ENCODE results near the gene CER1.
A peak's percentile ranks its signal among the peaks of the same experiment; 100 is the strongest.
"Not testable (repeated sequence)": the region's sequence is repeated elsewhere in the genome, so short reads cannot be mapped to it uniquely, and the experiment has no call there.

The CER1 gene

DNA sequence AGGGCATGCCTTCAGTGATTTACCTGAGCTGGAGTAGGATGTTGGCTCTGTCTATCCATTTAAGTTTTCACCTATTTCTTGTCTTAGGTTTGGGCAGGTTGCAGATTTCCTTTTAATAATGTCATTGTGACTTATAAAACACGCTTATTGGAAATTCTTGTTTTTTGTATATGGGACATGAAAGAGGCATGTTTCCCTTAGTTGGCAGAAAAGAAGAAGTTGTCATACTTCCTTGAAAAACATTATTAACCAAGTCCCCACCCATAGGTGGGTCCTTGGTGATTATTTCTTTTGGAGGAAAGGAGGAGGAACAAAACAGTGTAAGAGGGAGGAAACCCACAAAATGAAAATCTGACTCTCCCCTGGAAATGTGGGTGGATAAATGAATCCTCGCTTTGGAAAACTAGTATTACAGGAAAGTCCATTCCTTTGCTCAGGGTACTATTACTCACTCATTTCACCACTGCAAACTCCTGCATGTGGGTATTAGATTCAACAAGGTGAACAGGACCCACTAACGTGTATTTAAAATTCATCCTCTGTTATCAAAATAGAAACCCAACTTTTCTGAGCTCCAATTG, 9.3 kb downstream of the CER1 start:
- no peak for DNase-seq

DNA sequence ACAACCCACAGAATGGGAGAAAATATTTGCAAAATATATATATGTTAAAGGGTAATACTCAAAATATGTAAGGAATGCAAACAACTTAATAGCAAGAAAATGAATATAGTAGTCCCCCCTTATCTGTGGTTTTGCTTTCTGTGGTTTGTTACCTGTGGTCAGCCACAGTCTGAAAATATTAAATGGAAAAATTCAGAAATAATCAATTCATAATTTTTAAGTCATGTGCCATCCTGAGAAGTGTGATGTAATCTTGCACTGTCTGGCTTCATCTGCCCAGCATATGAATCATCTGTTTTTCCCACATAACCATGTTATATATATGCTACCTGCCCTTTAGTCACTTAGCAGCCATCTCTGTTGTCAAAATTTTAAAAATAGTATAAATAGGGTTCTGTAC, 11.7 kb downstream of the CER1 start:
- no peak for DNase-seq

DNA sequence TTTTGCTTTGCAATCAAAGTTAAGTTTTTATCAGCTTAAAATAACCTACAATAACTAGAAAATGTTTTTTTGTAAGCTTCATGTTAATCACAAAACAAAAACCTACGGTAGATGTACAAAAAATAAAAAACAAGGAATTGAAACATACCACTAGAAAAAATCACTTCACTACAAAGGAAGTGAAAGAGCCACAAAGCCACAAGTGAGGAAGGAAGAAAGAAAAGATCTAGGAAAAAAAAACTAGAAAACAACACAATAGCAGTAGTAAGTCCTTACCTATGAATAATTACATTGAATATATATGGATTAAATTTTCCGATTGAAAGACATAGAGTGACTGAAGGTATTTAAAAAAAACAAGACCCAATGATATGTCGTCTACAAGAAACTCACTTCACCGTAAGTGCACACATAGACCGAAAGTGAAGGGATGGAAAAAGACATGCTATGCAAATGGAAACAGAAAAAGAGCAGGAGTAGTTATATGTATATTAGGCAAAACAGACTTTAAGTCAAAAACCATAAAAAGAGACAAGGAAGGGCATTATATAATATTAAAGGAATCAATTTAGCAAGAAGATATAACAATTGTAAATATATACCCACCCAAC, 15.9 kb downstream of the CER1 start:
- no peak for DNase-seq

DNA sequence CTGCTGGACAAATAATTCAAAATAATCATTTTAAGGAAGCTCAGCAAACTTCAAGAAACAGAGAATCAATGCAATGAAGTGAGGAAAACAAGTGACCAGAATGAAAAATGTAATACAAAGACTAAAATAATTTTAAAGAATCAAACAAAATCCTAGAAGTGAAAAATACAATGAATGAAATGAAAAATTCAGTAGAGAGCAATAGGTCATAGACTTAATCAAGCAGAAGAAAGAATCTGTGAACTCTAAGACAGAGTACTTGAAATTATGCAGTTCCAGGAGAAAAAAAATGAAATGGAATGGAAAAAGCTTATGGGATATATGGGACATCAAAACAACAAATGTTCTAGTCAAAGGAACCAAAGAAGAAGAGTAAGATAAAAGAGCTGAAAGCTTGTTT, 17.5 kb downstream of the CER1 start:
- DNase-seq: no peak

DNA sequence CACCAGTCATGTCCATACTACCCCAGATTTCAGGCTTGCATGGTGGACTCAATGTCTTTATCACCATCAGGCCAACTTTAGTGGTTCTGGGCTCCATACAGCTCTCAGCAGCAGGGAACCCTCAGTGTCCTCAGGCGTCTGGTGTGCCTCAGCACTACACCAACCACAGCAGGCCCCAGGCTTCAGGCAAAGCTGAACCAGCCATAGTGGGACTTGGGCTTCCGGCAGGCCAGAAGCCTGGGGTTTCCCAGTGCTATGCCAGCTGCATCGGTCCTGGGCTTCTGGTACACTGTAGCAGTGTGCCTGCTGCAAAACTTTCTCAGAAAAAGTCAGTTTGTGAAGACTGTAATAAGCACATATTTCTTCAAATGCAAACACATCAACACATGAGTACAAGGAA, 18.3 kb downstream of the CER1 start:
- DNase-seq: no peak

DNA sequence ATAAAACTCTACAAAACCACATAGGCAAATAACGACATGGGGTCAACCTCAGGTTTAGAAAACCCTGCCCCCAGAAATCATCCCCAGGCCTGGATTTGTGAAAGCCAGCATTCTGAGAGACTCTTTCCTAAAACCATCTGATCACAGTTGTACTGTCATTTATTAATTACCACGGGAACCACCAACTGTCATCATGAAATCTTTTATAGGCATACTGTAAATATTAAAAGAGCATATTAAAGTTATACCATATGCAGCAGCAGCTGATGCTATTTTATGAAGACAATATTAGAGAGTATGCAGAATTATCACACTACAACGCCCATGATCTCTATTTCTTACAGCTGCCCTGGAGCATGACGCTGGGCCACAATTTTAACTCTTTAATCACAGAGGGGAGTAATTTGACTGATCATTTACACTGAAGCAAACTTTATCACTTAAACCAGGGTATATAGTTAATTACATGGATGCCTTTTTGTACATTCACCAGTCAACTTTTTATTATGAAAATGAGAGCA, 20.3 kb downstream of the CER1 start:
- no peak for DNase-seq

DNA sequence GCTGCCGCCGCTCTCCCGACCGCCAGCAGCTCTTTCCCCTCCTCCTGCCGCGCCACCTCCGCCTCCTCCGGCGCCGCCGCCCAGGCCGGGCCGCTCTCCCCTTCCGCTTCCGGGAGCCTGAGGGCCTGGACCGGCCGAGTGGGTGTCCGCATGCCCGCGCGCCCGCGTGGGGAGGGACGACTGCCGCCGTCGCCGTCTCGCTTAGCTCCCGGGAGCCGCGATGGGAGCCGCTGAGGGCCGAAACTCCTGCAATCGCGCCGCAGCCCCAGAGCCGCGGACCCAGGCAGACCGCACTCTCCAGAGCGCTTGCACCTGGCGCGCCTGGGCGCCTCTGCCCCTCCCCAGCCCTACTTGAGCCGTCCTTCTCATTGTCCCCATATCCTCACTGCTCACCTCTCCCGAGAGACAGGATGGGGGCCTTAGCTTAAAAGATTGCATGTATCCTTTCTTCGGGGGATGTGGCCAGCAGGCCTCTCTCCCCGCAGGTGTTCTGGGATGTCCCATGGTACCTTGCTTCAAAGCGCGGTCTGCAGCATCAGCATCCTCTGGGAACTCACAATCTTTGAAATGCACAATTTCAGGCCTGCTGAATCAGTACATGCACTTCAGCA, 29.2 kb downstream of the CER1 start, which contains the start of gene ZDHHC21:
Gene ZDHHC21, minus strand, starts transcription at position 182 of the 611 bp plus-strand sequence. CDS start 19,092 bp downstream, outside the sequence.
- DNase-seq: peak; percentile 27

DNA sequence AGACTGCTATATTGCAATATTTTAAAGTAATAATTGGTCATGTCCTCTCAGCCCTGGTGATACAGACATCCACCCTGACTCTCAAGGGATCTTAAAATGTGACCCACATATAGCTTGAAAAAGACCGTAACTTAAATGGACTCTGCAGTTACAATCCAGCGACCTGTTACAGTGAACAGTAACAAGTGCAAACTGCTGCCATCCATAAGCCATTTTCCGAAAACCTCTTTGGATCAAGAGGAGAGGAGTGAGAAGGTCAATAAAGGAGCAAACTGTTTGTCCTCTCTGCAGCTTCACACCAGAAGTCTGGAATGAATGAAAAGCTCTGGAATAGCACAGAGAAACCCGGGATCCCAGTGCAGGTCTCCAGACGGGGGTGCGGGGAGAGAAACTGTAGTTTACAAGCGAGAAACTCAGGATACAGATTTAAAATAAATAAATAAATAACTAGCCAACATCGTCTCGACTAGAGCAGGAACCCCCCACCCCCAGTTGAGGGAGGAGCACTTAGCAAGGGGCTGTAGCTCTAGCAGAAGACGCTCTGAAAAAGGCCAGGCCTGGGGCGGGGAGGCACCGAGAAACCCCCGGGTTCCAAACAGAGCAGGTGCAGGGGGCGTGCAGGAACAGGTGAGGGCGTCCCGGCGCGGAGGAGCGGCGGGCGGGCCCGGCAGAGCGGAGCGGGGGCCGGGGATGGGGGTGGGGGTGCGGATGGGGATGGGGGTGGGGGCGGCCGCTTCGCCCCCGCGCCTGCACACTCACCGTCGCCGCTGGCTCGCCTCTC, 29.9 kb downstream of the CER1 start:
- DNase-seq: no peak

DNA sequence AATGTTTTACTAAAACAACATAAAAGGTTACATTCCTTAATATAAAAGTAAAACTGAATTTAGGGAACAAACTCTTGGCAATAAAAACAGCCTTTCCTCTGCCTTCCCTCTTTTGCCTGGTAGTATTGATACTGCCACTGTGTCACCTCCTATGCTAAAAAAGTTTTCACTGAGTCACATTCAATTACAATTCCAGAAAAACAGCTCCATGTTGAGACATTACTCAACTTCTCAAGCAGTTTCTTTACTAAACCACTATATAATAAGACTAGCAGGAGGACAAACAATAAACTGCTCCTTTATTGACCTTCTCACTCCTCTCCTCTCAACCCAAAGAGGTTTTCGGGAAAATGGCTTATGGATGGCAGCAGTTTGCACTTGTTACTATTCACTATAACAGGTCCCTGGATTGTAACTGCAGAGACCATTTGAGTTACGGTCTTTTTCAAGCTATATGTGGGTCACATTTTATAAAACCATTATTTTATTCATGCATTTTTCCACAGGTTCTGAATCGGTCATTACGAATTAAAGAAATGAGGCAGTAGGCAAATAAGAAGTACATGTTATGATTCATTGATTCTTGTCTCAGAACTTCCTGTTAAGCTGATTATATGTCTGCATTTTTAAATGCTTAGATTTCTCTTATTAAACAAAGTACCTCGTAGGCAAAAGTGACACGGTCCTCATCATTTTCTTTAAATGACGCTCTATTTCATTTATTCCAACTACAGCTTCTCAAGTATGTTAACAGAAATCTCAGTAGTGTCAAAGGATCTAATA, 31.4 kb downstream of the CER1 start:
- DNase-seq: no peak

DNA sequence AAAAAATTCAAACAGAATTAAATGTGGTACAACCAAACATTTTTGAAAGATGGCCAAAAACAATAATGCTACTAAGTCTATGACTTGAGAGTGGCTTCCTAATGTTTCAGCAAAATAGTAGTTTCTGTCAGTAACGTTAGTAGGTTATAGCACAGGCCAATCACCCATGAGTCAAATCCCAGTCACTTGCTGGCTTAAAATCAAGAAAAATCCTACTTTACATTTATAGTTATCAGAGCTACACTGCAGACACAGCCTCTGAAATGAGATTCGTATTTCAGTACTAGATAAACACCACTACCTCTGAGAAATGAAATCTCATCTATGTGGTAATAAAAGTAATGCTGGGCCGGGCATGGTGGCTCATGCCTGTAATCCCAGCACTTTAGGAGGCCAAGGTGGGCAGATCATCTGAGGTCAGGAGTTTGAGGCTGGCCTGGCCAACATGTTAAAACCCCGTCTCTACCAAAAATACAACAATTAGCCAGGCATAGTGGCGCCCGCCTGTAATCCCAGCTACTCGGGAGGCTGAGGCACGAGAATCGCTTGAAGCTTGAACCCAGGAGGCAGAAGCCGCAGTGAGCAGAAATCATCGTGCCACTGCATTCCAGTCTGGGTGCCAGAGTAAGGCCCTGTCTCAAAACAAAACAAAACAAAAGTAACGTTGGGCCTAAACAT, 35.4 kb downstream of the CER1 start:
- DNase-seq: no peak

DNA sequence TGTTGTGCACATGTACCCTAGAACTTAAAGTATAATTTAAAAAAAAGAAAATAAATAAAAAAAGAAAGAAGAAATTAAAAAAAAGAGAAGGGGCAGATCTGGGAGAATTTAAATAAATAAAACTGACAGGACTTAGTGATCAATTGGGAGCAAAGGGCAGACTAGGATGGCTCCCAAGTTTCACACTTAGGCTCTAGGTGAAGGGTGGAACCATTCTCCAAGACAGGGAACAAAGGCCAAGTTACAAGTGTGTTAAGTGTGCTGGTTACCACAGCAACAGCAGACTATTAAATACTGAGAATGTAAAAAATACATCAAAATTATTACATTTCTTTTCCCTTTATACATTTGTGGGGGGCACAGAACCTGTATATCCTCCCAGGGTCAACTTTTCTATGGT, 36.4 kb downstream of the CER1 start:
- no peak for DNase-seq

DNA sequence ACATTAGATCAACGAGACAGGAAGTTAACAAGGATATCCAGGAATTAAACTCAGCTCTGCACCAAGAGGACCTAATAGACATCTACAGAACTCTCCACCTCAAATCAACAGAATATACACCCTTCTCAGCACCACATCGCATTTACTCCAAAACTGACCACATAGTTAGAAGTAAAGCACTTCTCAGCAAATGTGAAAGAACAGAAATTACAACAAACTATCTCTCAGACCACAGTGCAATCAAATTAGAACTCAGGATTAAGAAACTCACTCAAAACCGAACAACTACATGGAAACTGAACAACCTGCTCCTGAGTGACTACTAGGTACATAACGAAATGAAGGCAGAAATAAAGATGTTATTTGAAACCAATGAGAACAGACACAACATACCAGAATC, 39.9 kb downstream of the CER1 start:
- DNase-seq: not testable (repeated sequence)

DNA sequence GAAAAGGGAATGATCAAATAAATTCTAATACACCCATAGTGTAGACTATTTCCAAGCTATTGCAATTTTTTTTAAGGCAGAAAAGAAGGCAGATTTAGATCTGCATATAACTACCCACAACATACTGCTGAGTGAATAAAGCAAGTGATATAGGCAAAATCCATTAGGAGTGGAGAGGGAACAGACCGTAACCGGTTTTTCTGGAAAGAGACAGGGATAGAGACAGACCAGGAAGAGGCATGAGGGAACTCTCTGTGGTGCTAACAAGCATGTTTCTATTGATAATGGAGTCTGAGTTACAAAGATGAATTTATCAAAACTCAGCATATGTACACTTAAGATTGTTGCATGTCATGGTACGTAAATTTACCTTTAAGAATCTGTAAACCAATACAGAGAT, 43.8 kb downstream of the CER1 start:
- DNase-seq: no peak

DNA sequence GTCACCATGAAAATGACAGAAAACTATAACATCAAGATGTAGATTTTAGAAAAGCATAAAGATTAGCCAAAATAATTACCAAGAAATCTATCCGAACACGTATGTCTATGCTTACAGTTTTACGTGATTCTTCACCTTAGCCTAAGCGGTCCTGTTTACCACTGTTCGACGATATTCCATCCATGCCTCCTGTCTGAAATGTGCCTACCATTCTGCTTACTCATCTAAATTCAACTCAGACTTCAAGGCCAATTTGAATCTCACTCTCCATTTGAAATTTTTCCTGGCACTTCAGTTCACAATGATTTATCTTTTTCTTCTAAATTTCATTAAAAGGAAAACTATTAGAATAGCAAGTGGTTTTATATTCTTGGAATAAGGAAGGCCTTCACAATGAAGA, 44.7 kb downstream of the CER1 start:
- no peak for DNase-seq

DNA sequence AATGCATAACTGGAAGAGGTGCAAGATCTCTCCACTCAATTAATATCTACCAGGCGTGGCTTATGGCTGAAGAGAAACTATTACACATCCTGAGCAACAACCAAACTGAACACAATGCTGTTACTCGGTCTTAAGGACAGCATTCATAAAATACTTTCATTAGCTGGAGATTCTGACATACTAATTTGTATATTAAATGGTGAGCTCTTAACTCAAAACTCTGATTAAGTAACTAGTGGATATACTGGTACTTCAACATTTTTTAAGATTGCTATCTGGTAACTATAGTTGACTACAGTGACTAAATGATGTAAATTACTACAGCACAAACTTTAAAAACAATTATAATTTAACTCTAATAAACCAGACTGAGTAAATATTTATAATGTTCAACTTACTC, 45.1 kb downstream of the CER1 start:
- no peak for DNase-seq

DNA sequence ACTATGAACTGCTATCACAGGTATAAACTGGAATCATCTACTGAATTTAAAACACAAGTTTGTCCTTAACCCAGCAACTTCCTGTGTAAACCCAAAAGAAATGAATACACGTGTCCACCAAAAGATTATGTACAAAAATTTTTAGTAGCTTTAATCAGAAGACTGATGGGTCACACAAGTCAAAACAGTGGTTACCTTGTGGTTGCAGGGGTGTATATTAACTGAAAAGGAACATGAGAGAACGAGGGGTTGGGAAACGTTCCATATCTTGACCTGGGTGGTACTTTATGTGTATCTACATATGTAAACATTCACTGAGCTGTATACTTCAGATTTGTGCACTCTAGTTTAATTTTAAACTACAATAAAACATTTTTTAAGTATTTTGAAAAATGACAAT, 47.9 kb downstream of the CER1 start:
- no peak for DNase-seq

DNA sequence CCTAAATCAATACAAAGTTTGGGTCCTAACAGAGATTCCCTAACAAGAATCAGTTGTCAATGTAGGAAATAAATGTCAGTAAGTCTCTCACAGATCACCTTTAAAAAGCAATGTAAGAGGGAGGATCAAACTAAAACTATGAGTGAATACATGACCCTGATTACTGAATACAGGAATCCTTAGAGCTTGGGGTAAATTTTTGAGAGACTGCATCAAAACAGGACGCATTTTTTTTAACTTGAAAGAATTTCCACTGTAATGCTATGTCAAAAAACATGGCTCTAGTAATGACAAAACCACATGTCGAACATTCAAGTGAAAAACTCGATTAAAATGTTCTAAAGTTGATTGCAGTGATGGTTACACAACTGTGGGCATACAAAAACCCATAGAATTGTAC, 51.2 kb downstream of the CER1 start:
- no peak for DNase-seq

DNA sequence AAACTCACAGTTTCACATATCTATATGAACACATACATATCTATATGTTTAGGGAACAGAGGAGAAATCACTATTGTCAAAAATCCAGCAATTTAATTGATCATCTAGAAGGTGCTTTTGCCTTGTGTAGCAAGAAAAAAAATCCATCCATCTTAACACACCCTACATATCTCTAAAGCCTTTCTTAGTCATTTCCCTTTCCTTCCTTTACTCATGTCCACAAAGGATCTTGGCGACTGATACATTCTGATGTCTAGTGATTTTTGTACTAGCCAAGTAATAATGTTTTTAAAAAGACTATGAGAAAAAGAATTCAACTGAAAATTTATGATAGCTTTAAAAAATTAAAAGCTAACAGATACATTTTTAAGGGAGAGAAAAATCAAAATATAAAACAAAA, 51.8 kb downstream of the CER1 start:
- no peak for DNase-seq

All from NCI-H2107 (cell line).